GM12865 (cell line): Measurements from ENCODE around the gene FOXP4.

Experiments used
- DNase-seq: peaks from one replicate; pipeline ENCODE4 v3.0.0; 2010; ENCODE audit warnings: low read depth
- H3K4me3 ChIP-seq: 2 replicates; pipeline ENCODE4 v1.5.1; 2011; ENCODE audit warnings: mild to moderate bottlenecking, low read depth, low read length, control low read depth
- TF ChIP-seq, protein P1 (sequence below): IDR thresholded peaks from 2 replicates; pipeline ENCODE4 v1.5.1; 2011; ENCODE audit warnings: low read length, control low read depth, low read depth, inconsistent platforms; ENCODE audit not compliant: insufficient read depth; ENCODE audit errors: missing control alignments

The FOXP4 gene

DNA sequence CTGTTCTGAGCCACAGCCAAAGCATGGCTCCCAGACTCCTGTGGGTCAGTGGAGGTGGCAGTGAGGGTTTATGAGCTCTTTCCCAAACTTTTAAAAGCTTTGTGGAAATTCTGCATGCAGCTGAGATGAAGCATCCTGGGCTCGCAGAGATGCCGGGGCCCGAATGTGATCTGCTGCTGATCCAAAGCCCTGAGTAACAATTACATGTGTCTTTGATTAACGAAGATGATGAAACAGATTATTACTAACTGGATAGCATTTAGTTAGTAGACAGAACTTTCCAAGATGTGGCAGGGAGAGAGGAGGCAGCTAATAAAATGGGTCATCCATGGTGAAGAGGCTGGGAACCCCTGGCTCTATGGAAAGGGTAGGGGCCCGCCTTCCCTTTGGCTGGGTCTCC is 48.1 kb downstream of the FOXP4 start:
- TF ChIP-seq, protein P1, sequence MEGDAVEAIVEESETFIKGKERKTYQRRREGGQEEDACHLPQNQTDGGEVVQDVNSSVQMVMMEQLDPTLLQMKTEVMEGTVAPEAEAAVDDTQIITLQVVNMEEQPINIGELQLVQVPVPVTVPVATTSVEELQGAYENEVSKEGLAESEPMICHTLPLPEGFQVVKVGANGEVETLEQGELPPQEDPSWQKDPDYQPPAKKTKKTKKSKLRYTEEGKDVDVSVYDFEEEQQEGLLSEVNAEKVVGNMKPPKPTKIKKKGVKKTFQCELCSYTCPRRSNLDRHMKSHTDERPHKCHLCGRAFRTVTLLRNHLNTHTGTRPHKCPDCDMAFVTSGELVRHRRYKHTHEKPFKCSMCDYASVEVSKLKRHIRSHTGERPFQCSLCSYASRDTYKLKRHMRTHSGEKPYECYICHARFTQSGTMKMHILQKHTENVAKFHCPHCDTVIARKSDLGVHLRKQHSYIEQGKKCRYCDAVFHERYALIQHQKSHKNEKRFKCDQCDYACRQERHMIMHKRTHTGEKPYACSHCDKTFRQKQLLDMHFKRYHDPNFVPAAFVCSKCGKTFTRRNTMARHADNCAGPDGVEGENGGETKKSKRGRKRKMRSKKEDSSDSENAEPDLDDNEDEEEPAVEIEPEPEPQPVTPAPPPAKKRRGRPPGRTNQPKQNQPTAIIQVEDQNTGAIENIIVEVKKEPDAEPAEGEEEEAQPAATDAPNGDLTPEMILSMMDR, result no peak
- no peak overlapping the region for H3K4me3 ChIP-seq
- no peak for DNase-seq

DNA sequence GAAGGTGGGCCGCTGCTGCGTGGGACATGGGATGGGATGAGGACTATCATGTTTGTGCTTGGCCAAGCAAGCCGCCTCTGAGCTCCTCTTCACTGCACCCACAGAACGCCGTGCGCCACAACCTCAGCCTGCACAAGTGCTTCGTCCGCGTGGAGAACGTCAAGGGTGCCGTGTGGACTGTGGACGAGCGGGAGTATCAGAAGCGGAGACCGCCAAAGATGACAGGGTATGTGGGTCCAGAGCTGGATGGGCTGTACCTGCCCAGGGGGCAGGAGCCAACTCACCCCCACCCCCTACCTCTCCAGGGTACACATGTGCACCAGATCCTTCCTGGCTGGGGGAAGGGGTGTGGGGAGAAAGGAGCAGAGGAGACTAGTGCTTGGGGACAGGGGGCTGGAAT is 48.6 kb downstream of the FOXP4 start:
- H3K4me3 ChIP-seq, result no peak overlapping the region
- TF ChIP-seq, protein P1, result no peak
- no peak for DNase-seq

DNA sequence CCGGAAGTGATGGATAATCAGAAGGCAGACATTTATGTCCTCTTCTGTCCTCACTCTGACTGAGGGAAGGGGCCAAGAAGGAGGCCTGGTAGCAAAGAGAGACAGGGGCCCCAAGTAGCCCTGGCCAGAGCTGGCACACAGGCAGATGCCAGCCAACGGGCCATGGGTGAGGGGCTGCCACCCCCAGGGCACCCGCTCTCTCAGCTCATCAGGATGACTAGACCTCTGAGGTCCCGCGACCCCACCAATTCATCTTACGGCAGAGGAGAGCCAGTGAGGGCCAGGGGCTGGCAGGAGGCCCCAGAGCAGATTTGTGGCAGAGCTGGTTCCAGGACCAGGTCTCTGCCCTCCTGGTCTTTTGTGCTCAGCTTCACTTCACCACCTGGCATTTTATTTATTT is 49.0 kb downstream of the FOXP4 start:
- TF ChIP-seq, protein P1, result no peak
- no peak overlapping the region for H3K4me3 ChIP-seq
- DNase-seq, result no peak

DNA sequence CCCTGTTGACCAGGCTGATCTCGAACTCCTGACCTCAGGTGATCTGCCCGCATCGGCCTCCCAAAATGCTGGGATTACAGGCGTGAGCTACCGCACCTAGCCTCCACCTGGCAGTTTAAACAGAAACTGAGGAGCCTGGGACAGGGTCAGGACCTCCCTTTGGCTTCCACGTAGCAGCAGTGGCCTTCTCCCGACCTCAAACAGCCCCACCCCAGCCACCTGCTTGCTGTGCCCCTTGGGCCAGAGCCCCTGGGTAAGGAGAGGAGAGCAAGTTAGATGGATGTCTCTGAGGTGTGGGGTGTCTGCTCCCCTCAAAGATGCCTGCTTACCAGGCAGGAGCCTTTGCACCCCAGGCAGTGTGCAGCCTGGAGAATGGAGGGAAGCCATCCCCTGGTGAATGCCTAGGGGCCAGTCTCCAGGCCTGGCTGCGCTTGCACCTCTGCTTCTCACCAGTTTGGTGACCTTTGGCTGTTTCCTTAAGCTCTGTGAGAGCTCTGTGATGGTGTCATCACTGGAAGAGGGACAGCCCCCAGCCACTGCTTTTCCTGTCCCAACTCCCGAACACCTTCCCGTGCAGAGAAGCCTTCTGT is 50.0 kb downstream of the FOXP4 start:
- TF ChIP-seq, protein P1, result no peak
- H3K4me3 ChIP-seq, result no peak overlapping the region
- DNase-seq, result no peak

DNA sequence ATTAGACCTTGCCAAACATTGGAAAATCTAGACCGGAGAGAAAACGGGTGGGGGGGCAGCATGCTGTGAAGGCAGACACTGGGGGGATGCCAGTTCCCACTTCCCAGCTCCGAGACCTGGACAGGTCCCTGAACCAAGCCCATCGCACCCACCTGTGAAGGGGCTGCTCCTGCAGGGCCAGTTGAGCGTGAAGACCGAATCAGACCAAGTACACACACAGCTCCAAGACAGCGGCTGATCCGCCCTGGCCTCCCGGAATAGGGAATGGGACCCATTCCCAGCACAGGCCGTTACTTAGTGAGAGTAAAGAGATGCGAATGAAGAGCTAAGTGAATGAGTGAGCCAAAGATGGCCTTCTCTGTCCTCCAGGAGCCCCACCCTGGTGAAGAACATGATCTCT is 50.6 kb downstream of the FOXP4 start:
- no peak overlapping the region for H3K4me3 ChIP-seq

DNA sequence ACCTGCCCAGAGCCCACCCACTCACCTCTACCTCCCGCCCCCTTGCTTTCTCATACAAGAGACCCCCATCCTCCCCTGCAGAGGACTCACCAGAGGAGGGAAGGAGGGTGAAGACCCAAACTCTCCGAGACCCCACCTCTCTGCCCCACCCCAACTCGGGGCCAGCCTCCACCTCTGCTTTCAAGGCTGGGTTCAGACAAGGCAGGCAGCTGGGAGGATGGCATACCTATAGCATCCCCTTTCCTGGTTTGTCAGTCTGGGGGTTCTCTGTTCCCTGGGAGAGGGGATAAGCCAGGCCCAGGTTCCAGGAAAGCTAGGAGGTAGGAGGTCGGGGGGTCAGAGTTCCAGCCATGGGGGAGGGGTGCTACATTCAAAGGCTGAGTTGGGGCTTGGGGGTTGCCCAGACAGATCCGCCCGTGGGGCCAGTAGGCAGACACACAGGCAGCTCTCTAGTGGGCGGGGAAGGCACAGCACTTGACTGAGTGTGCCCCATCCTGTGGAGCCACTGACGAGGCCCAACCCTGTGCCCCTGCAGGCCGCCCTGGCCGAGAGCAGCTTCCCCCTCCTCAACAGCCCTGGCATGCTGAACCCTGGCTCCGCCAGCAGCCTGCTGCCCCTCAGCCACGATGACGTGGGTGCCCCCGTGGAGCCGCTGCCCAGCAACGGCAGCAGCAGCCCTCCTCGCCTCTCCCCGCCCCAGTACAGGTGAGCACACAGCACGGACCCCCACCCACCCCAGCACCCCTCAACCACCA is 51.2 kb downstream of the FOXP4 start:
- TF ChIP-seq, protein P1, result no peak
- no peak for DNase-seq

More for the DNA sequence above, 50.6 kb downstream of the FOXP4 start:
- TF ChIP-seq, protein P1, result no peak
- no peak for DNase-seq

DNA sequence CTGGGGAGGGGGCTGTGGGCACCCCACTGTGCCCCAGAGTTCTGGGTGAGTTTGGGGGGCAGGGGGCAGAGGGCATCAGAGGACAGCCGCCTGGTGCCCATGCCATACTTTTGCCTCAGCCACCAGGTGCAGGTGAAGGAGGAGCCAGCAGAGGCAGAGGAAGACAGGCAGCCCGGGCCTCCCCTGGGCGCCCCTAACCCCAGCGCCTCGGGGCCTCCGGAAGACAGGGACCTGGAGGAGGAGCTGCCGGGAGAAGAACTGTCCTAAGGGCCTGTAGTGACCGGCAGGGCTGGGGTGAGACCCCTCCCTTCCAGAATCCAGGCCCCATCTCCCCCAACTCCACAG is 52.5 kb downstream of the FOXP4 start:
- TF ChIP-seq, protein P1, result no peak
- H3K4me3 ChIP-seq, result no peak overlapping the region
- DNase-seq, result no peak

More for the DNA sequence above, 51.2 kb downstream of the FOXP4 start:
- H3K4me3 ChIP-seq, result no peak overlapping the region
